ENCODE results near the gene RALA.

The RALA gene

DNA sequence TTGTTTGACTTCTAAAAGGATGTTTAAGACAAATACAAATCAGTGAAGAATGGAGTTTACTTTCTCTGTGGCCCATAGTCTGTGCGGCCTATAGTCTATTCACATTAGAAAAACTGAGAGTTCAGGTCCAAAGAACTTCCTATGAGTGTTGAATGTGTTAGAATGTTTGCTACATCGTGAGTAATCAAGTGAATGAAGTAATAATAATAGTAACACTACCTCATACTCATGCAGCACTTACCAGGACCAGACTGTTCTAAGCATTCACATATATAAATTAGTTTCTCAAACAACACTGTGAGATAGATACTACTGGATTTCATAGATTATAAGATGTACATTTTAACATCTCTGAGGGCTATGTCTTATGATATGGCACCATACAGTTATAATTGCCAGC lies 70.4 kb downstream of the RALA start:
- TF ChIP-seq MYC (IDR thresholded peaks at IDR 0.05; ENCODE audit: low read depth, low read length) (no peak), POLR2A (IDR thresholded peaks at IDR 0.05; ENCODE audit: extremely low read depth, insufficient read length) (no peak)
- TF ChIP-seq, protein P1, sequence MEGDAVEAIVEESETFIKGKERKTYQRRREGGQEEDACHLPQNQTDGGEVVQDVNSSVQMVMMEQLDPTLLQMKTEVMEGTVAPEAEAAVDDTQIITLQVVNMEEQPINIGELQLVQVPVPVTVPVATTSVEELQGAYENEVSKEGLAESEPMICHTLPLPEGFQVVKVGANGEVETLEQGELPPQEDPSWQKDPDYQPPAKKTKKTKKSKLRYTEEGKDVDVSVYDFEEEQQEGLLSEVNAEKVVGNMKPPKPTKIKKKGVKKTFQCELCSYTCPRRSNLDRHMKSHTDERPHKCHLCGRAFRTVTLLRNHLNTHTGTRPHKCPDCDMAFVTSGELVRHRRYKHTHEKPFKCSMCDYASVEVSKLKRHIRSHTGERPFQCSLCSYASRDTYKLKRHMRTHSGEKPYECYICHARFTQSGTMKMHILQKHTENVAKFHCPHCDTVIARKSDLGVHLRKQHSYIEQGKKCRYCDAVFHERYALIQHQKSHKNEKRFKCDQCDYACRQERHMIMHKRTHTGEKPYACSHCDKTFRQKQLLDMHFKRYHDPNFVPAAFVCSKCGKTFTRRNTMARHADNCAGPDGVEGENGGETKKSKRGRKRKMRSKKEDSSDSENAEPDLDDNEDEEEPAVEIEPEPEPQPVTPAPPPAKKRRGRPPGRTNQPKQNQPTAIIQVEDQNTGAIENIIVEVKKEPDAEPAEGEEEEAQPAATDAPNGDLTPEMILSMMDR (IDR thresholded peaks at IDR 0.05; ENCODE audit: low read depth, low read length): no peak
- DNase-seq (ENCODE audit: low read depth): no peak
- H3K4me3 ChIP-seq (ENCODE audit: low read depth, low read length): no peak overlapping the region

DNA sequence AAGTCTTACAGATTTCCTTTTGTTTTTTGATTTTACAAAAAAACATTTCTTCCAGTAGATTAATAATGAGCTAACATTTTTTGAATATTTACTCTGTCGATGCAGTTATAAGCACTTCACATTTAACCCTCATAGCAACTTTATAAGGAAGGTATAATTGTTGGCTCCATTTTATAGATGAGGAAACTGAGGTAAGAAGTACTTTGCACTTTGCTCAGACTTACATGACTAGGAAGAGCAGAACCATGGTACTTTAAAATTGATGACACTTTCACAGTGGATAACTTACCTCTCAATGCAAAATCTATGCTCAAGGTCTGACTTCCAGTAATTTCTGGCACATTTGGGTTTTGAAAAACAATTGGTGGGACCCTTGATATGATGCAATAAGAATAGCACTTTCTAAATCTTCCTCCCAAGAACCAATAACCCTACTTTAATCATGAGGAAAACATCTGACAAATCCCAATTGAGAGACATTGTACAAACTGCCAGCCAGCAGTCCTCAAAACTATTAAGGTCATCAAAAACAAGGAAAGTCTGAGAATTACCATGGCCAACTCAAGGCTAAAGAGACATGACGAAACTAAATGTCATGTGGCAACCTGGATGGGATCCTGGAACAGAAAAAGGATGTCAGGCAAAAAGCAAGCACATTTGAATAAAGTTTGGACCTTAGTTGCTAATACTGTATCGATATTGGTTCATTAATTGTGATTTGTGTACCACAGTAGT lies 72.6 kb downstream of the RALA start:
- no peak for DNase-seq (ENCODE audit: low read depth)
- no peak overlapping the region for H3K4me3 ChIP-seq (ENCODE audit: low read depth, low read length)
- TF ChIP-seq, protein P2, sequence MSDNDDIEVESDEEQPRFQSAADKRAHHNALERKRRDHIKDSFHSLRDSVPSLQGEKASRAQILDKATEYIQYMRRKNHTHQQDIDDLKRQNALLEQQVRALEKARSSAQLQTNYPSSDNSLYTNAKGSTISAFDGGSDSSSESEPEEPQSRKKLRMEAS (IDR thresholded peaks at IDR 0.05; ENCODE audit: low read depth, low read length): no peak
- no peak for TF ChIP-seq POLR2A (IDR thresholded peaks at IDR 0.05; ENCODE audit: extremely low read depth, insufficient read length)
- TF ChIP-seq MYC (IDR thresholded peaks at IDR 0.05; ENCODE audit: low read depth, low read length): no peak
- TF ChIP-seq, protein P1 (IDR thresholded peaks at IDR 0.05; ENCODE audit: low read depth, low read length): no peak

DNA sequence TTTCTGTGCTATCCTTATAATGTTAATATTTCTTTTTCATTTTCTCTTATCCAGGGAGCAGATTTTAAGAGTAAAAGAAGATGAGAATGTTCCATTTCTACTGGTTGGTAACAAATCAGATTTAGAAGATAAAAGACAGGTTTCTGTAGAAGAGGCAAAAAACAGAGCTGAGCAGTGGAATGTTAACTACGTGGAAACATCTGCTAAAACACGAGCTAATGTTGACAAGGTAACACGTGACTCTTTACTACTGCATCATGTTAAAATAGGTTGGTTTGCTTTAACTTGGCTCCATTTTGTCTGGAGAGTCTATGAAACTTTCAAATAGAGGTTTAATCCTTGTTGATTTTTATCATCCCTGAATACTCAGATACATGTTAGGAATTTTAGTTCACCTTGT lies 73.3 kb downstream of the RALA start:
- TF ChIP-seq, protein P2 (IDR thresholded peaks at IDR 0.05; ENCODE audit: low read depth, low read length): no peak
- TF ChIP-seq, protein P1 (IDR thresholded peaks at IDR 0.05; ENCODE audit: low read depth, low read length): no peak
- no peak for TF ChIP-seq MYC (IDR thresholded peaks at IDR 0.05; ENCODE audit: low read depth, low read length)
- TF ChIP-seq POLR2A (IDR thresholded peaks at IDR 0.05; ENCODE audit: extremely low read depth, insufficient read length): no peak
- DNase-seq (ENCODE audit: low read depth): no peak
- H3K4me3 ChIP-seq (ENCODE audit: low read depth, low read length): no peak overlapping the region

DNA sequence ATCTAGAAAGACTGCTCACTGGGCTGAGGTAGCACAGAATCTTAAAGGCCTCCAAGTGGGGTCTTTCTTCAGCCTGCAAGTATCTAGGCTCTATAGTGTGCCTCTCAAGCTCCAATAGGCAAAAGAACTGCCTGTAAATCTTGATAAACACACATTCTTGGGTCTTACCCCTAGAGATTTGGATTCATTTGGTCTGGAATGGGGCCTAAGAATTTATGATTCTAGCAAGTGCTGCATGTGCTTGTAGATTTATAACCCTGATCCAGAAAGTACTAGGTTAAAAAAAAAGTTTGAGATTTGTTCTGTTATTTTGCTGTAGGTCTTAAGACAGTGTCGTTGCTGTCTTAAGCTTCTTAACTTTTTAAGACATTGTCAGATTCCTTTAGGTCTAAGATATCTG lies 74.1 kb downstream of the RALA start:
- no peak overlapping the region for H3K4me3 ChIP-seq (ENCODE audit: low read depth, low read length)
- TF ChIP-seq, protein P2 (IDR thresholded peaks at IDR 0.05; ENCODE audit: low read depth, low read length): no peak

DNA sequence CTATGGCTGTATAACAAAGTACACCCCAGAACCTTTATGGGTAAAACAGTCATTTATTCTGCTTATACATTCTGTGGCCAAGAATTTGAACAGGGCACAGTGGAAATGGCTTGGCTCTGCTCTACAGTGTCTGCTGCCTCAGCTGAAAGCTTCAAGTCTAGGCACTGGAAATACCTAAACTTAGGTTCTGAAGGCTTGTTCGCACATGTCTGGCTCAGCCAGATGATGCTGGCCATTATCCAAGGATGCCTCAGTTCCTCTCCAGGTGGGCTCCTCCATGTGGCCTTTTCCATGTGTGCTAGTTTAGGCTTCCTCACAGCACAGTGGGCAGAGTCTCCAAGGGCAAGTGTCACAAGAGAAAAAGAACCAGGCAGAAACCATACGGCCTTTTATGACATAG lies 76.8 kb downstream of the RALA start:
- no peak overlapping the region for H3K4me3 ChIP-seq (ENCODE audit: low read depth, low read length)
- TF ChIP-seq, protein P1 (IDR thresholded peaks at IDR 0.05; ENCODE audit: low read depth, low read length): no peak
- TF ChIP-seq POLR2A (IDR thresholded peaks at IDR 0.05; ENCODE audit: extremely low read depth, insufficient read length): no peak
- no peak for DNase-seq (ENCODE audit: low read depth)

More for the DNA sequence above, 74.1 kb downstream of the RALA start:
- no peak for DNase-seq (ENCODE audit: low read depth)

DNA sequence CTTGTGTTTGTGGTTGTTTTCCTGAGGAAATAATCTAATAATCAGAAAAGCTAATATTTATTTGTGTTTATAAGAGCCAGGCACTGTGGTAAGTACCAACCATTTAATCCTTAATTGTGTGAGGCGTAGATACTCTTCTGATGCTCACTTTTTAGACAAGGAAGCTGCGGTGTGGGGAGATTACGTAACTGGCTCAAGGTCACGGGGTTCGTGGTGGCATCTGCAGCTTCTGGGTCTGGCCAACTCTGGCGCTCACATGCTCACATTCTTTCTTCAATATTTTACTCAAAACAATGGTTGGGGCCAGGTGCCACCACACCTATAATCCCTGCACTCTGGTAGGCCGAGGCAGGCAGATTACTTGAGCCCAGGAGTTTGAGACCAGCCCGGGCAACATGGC lies 77.6 kb downstream of the RALA start:
- DNase-seq (ENCODE audit: low read depth): peak; percentile 91
- no peak overlapping the region for H3K4me3 ChIP-seq (ENCODE audit: low read depth, low read length)
- TF ChIP-seq, protein P1 (IDR thresholded peaks at IDR 0.05; ENCODE audit: low read depth, low read length): no peak
- TF ChIP-seq, protein P2 (IDR thresholded peaks at IDR 0.05; ENCODE audit: low read depth, low read length): peak; percentile 70
- TF ChIP-seq MYC (IDR thresholded peaks at IDR 0.05; ENCODE audit: low read depth, low read length) (peak; percentile 77), POLR2A (IDR thresholded peaks at IDR 0.05; ENCODE audit: extremely low read depth, insufficient read length) (no peak)

Data from NB4 (cell line).